Activated CD8-positive, alpha-beta T cell treated with anti-CD3 and anti-CD28 coated beads for 36 hours (primary cell): ENCODE measurements around the gene HEPACAM. TPM values are rescaled to one million over a fixed set of nuclear protein-coding genes. Genes with fewer than 3 reads are reported as not detected.

ENCODE experiments used
- ATAC-seq: fragments of 200-7000 bp; cut with Tn5 transposase; one replicate; pipeline ENCODE4 v1.10.0; 2021; ENCODE audit warnings: mild to moderate bottlenecking, moderate library complexity
- CTCF ChIA-PET: fragments of 350-600 bp; sonication (Branson Sonifier 250); formaldehyde crosslinking; loops from one replicate; lab custom pipeline; 2021; ENCODE audit warnings: antibody characterized with exemption; lab: Charles Lee
- POLR2A ChIA-PET: fragments of 350-600 bp; sonication (Branson Sonifier 250); formaldehyde crosslinking; loops from one replicate; lab custom pipeline; 2021; ENCODE audit warnings: antibody characterized with exemption; lab: Charles Lee
- DNase-seq: peaks from one replicate; pipeline ENCODE4 v3.0.0-alpha.2; 2020
- H3K27ac Mint-ChIP-seq: one replicate; pipeline ENCODE4 v1.8.0; 2021; ENCODE audit warnings: mild to moderate bottlenecking, mixed read lengths
- H3K27me3 Mint-ChIP-seq: one replicate; pipeline ENCODE4 v1.8.0; 2021; ENCODE audit warnings: mixed read lengths
- H3K36me3 Mint-ChIP-seq: one replicate; pipeline ENCODE4 v1.8.0; 2021; ENCODE audit warnings: low read depth, mixed read lengths
- H3K4me1 Mint-ChIP-seq: one replicate; pipeline ENCODE4 v1.8.0; 2021; ENCODE audit warnings: low read depth, mixed read lengths
- H3K4me3 Mint-ChIP-seq: one replicate; pipeline ENCODE4 v1.8.0; 2021; ENCODE audit warnings: mild to moderate bottlenecking, moderate library complexity, mixed read lengths
- H3K9me3 Mint-ChIP-seq: one replicate; pipeline ENCODE4 v1.8.0; 2021; ENCODE audit warnings: mixed read lengths
- intact Hi-C: fragments of 100-400 bp; cut with micrococcal nuclease; formaldehyde crosslinking; loops from one replicate; pipeline ENCODE4 v1.10.0; 2022
- total RNA-seq, 2 experiments: library from RNA; stranded (reverse); gene quantifications; one replicate each; pipeline ENCODE4 v1.2.3, GENCODE V29; 2021
- TF ChIP-seq, protein P1 (sequence below): fragments of 200-600 bp; IDR thresholded peaks from one replicate; pipeline ENCODE4 v1.8.0; 2022; ENCODE audit warnings: antibody characterized with exemption, mild to moderate bottlenecking

Gene HEPACAM
- total RNA-seq, 2 experiments from 2014 or later: 0.11 TPM; not detected in 1

DNA sequence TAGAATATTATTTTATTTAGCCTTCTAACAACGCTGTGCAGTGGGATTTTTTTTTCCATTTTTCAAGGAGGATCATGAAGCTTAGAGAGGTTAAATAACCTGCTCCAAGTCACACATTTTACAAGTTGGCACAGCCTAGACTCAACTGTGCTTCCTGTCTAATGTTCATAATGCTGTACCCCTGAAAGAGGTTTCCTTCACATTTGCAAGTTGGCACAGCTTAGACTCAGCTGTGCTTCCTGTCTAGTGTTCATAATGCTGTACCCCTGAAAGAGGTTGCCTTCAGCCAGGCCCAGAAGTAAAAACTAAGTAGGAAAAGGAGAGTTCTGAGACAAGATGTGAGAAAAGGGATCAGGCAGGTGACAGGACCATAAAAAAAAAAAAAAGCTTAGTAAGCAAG is 7.9 kb upstream of the HEPACAM start:
- TF ChIP-seq, protein P1, sequence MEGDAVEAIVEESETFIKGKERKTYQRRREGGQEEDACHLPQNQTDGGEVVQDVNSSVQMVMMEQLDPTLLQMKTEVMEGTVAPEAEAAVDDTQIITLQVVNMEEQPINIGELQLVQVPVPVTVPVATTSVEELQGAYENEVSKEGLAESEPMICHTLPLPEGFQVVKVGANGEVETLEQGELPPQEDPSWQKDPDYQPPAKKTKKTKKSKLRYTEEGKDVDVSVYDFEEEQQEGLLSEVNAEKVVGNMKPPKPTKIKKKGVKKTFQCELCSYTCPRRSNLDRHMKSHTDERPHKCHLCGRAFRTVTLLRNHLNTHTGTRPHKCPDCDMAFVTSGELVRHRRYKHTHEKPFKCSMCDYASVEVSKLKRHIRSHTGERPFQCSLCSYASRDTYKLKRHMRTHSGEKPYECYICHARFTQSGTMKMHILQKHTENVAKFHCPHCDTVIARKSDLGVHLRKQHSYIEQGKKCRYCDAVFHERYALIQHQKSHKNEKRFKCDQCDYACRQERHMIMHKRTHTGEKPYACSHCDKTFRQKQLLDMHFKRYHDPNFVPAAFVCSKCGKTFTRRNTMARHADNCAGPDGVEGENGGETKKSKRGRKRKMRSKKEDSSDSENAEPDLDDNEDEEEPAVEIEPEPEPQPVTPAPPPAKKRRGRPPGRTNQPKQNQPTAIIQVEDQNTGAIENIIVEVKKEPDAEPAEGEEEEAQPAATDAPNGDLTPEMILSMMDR: no peak
- Mint-ChIP-seq H3K9me3 (peaks cover 9% of the 10 kb centered on the region), H3K36me3 (peaks cover 4% of the 10 kb centered on the region), H3K27ac (peak overlapping the region; percentile 79), H3K27me3 (no peaks in the 10 kb centered on the region), H3K4me1 (peaks cover 17% of the 10 kb centered on the region), H3K4me3 (no peak overlapping the region)
- intact Hi-C loops: no loop called here
- ATAC-seq (no peak), DNase-seq (no peak)
- POLR2A ChIA-PET: interaction anchor here (1.0 to 1.4 kb wide), 2 partner anchors 10 to 23 kb away, joined by 3 to 7 read pairs; partner anchors contain the start of gene CCDC15
- CTCF ChIA-PET: interaction anchor here (0.6 to 1.6 kb wide), 6 partner anchors 8 to 181 kb away, joined by 3 to 4 read pairs (median 4); partner anchors contain the start of genes CCDC15 and HEPN1

DNA sequence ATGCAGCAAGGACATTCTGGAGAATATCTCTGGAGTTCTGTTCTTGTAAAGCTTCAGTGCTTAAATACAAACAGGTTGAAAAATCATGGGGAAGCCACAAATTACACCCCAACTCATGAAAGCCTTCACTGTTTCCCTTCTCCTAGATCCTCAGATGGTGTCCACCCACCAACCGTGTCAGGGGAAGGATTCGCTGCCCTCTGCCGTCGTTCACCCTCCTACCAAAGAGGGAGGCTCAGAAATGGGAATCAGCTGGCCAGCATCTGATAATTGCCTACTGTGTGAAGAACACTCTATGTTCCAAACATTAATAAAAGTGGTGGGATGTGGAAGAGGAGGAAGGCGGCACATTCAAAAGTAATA is 7.4 kb upstream of the HEPACAM start:
- ATAC-seq (no peak), DNase-seq (no peak)
- peaks cover 4% of the 10 kb centered on the region for H3K9me3 Mint-ChIP-seq
- no peaks in the 10 kb centered on the region for H3K27me3 Mint-ChIP-seq
- TF ChIP-seq, protein P1: no peak
- H3K27ac Mint-ChIP-seq: no peak overlapping the region
- H3K36me3 Mint-ChIP-seq: peaks cover 1% of the 10 kb centered on the region
- ChIA-PET POLR2A (interaction anchor here (0.7 to 1.4 kb wide), 3 partner anchors 10 to 22 kb away, joined by 3 to 7 read pairs (median 3); partner anchors contain the start of gene CCDC15), CTCF (interaction anchor here (0.7 to 1.3 kb wide), 3 partner anchors 8 to 181 kb away, joined by 3 to 4 read pairs (median 4); partner anchors contain the start of gene CCDC15)
- H3K4me1 Mint-ChIP-seq: peaks cover 16% of the 10 kb centered on the region
- H3K4me3 Mint-ChIP-seq: no peak overlapping the region
- intact Hi-C loops: no loop called here

DNA sequence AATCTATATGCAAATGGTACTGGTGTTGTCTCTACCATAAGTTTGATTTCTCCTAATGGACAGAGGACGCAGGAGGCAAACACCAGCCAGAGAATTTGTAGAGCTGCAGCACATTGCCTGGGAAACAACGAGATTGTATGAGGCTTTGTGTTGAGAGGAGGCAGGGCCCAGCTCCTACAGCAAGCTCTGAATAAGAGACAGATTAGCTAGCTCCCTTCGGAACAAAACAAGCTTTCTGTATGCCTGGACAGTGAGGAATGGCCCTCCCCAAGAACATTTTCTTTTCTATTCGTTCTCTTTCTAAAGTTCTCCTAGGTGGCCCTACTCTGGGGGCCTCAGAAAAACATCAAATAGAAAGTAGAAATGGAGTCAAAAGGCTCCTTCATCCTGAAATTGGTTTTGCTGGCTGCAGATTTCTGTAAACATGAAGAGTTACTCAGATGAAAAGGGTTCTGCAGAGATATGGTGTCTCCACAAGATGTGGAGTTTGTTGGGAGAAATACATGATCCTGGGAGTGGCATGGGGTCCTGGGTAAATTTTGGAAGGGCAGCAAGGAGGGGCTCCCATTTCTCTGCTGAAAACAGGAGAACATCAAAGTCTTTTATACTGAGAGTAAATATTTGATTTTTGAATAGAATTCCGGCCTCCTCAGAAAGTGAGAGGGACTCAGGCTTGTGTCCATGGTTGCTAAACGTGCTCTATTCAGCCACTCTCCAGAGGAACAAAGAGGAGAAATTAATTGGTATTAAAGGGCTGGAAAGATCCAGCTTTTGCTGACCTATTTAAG is 6.8 kb upstream of the HEPACAM start:
- Mint-ChIP-seq H3K4me1 (peaks cover 16% of the 10 kb centered on the region), H3K27ac (no peak overlapping the region), H3K36me3 (no peaks in the 10 kb centered on the region), H3K4me3 (no peak overlapping the region), H3K9me3 (no peaks in the 10 kb centered on the region), H3K27me3 (no peaks in the 10 kb centered on the region)
- no peak for ATAC-seq
- DNase-seq: no peak
- TF ChIP-seq, protein P1: no peak
- intact Hi-C loops: no loop called here
- ChIA-PET POLR2A (interaction anchor here (0.7 to 1.4 kb wide), 3 partner anchors 11 to 22 kb away, joined by 3 read pairs; no protein-coding TSS in a partner anchor), CTCF (interaction anchor here (0.7 to 1.8 kb wide), 4 partner anchors 8 to 200 kb away, joined by 3 to 6 read pairs (median 5); partner anchors contain the start of gene CCDC15)

DNA sequence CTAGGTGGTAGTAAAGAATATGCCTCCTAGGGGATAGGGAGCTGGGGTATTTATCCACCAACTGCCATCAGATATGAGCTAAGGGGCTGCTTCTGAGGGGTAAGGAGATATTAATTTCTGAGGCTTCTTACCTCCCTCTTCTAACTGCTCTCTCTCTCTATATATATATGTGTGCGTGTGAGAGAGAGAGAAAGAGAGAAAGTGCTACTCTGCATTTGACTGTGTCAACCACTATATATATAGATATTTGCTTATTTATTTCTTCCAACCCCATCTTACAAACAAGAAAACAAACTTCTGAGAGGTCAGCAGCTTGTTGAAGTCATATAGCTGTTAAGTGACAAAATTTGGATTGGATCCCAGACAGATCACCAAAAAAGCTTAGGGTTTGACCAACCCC is 5.9 kb upstream of the HEPACAM start:
- Mint-ChIP-seq H3K27ac (no peak overlapping the region), H3K27me3 (no peaks in the 10 kb centered on the region), H3K4me3 (no peak overlapping the region), H3K9me3 (no peaks in the 10 kb centered on the region), H3K36me3 (no peaks in the 10 kb centered on the region), H3K4me1 (peaks cover 16% of the 10 kb centered on the region)
- CTCF ChIA-PET: interaction anchor here (0.9 to 1.8 kb wide), 6 partner anchors 9 to 201 kb away, joined by 3 to 6 read pairs (median 4); partner anchors contain the start of gene CCDC15
- POLR2A ChIA-PET: interaction anchor here (1.4 to 1.5 kb wide), 2 partner anchors 8 to 13 kb away, joined by 3 to 4 read pairs; no protein-coding TSS in a partner anchor
- TF ChIP-seq, protein P1: no peak
- intact Hi-C loops: no loop called here
- no peak for DNase-seq
- ATAC-seq: no peak
